GM12891 (cell line): Measurements from ENCODE around the gene TRAF3.

Source experiments
- PAX5 ChIP-seq: IDR thresholded peaks from 2 replicates; pipeline ENCODE4 v1.6.1; 2011; ENCODE audit warnings: low read length, moderate library complexity, mild to moderate bottlenecking; ENCODE audit not compliant: insufficient read depth, severe bottlenecking
- POLR2A ChIP-seq: IDR thresholded peaks from 2 replicates; pipeline ENCODE4 v1.6.1; 2011; ENCODE audit warnings: low read depth, low read length, control low read depth
- POLR2AphosphoS5 ChIP-seq: IDR thresholded peaks from 2 replicates; pipeline ENCODE4 v1.6.1; 2011; ENCODE audit warnings: low read depth, low read length, control low read depth
- POU2F2 ChIP-seq: IDR thresholded peaks from 2 replicates; pipeline ENCODE4 v1.6.1; 2011; ENCODE audit warnings: low read depth, mild to moderate bottlenecking, control low read depth, low read length, moderate library complexity
- SPI1 ChIP-seq: IDR thresholded peaks from 2 replicates; pipeline ENCODE4 v1.6.1; 2011; ENCODE audit warnings: low read depth, low read length, control low read depth
- TAF1 ChIP-seq: IDR thresholded peaks from 2 replicates; pipeline ENCODE4 v1.6.1; 2011; ENCODE audit warnings: low read depth, low read length, control low read depth

DNA sequence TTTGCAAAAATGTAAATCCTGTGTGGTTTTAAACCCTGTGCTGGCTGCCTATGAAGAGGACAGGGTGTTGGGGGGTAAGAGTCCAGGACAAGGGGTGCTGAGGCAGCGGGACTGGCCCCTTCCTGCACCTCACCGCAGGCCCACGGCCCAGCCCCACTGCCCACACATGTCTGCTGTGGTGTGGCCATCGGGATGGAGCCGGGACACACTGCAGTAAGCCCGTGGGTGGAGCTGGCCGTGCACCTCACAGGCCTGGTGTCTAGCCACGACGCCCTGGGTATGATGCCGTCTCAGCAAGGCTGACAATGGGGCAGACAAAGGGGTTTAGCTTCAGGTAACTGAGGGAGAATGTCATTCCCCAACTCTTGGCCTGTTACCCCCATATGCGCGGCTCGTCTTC, 164.8 kb downstream of the TRAF3 start:
- TF ChIP-seq POLR2A (no peak), POU2F2 (no peak), TAF1 (no peak), POLR2AphosphoS5 (no peak), PAX5 (no peak), SPI1 (no peak)
